Measurements from ENCODE around the gene GRIN2A.

DNA sequence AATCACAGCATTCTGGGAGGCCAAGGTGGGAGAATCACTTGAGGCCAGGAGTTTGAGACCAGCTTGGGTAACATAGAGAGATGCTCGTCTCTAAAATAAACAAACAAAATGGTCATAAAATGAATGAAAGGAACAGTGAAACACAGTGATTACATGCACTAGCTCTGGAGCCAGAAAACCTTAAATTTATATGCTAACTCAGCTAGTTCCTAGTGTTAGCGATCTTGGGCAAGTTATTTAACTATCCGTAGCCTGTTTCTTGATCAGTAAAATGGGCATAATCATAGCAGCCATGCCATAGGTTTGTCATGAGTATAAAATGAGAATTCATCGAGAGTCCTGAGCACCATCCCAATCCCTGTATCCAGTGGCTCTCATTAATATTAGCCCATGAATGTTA is 271.0 kb downstream of the GRIN2A start:
- TF ChIP-seq, protein P1, sequence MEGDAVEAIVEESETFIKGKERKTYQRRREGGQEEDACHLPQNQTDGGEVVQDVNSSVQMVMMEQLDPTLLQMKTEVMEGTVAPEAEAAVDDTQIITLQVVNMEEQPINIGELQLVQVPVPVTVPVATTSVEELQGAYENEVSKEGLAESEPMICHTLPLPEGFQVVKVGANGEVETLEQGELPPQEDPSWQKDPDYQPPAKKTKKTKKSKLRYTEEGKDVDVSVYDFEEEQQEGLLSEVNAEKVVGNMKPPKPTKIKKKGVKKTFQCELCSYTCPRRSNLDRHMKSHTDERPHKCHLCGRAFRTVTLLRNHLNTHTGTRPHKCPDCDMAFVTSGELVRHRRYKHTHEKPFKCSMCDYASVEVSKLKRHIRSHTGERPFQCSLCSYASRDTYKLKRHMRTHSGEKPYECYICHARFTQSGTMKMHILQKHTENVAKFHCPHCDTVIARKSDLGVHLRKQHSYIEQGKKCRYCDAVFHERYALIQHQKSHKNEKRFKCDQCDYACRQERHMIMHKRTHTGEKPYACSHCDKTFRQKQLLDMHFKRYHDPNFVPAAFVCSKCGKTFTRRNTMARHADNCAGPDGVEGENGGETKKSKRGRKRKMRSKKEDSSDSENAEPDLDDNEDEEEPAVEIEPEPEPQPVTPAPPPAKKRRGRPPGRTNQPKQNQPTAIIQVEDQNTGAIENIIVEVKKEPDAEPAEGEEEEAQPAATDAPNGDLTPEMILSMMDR (IDR thresholded peaks at IDR 0.05) = no peak
- TF ChIP-seq POLR2A (IDR thresholded peaks at IDR 0.05) = no peak
- TF ChIP-seq POLR2AphosphoS5 (IDR thresholded peaks at IDR 0.05) = no peak
- no peak for TF ChIP-seq EP300 (IDR thresholded peaks at IDR 0.05)

All from gastroesophageal sphincter (tissue), 3 donors.